Effector memory CD8-positive, alpha-beta T cell (primary cell): ENCODE results near the gene CCNK.

Source experiments
- ATAC-seq: fragments of 150-1000 bp; cut with Tn5 transposase; replicated peaks from 2 replicates; pipeline ENCODE4 v1.10.0; 2021; ENCODE audit warnings: mild to moderate bottlenecking, moderate library complexity
- DNase-seq, 3 experiments: peaks; one replicate each; pipeline ENCODE4 v3.0.0; 2021
- H3K27ac Mint-ChIP-seq, 2 donors: one replicate each; pipeline ENCODE4 v1.8.0; 2022; ENCODE audit warnings: mild to moderate bottlenecking in 2 of 2, mixed read lengths in 2 of 2, moderate library complexity in 2 of 2
- H3K27me3 Mint-ChIP-seq, 2 donors: one replicate each; pipeline ENCODE4 v1.8.0; 2022; ENCODE audit warnings: mixed read lengths in 2 of 2
- H3K36me3 Mint-ChIP-seq: one replicate; pipeline ENCODE4 v1.8.0; 2022; ENCODE audit warnings: mild to moderate bottlenecking, moderate library complexity, mixed read lengths; ENCODE audit not compliant: insufficient read depth
- H3K4me1 Mint-ChIP-seq, 2 donors: one replicate each; pipeline ENCODE4 v1.8.0; 2022; ENCODE audit warnings: low read depth in 2 of 2, mixed read lengths in 2 of 2
- H3K4me3 Mint-ChIP-seq, 2 donors: one replicate each; pipeline ENCODE4 v1.8.0; 2022; ENCODE audit warnings: mild to moderate bottlenecking in 2 of 2, mixed read lengths in 2 of 2, moderate library complexity in 2 of 2
- H3K9me3 Mint-ChIP-seq, 2 donors: one replicate each; pipeline ENCODE4 v1.8.0; 2022; ENCODE audit warnings: mixed read lengths in 2 of 2

Gene CCNK

GRCh38 chr14:99534333-99534732 is 53.1 kb downstream of the CCNK start:
- no peak for ATAC-seq
- Mint-ChIP-seq H3K4me1 (peaks cover 0 to 6% of the 10 kb centered on the region in 2 donors), H3K4me3 (no peak overlapping the region), H3K36me3 (peaks cover 2% of the 10 kb centered on the region), H3K27ac (no peak overlapping the region), H3K9me3 (no peaks in the 10 kb centered on the region), H3K27me3 (no peaks in the 10 kb centered on the region)
- DNase-seq = no peak

GRCh38 chr14:99534863-99535262 is 53.7 kb downstream of the CCNK start:
- H3K36me3 Mint-ChIP-seq = peaks cover 2% of the 10 kb centered on the region
- H3K4me3 Mint-ChIP-seq = no peak overlapping the region
- H3K4me1 Mint-ChIP-seq = peaks cover 0 to 6% of the 10 kb centered on the region in 2 donors
- no peak for DNase-seq
- H3K27me3 Mint-ChIP-seq = no peaks in the 10 kb centered on the region
- no peak overlapping the region for H3K27ac Mint-ChIP-seq
- ATAC-seq = no peak
- H3K9me3 Mint-ChIP-seq = no peaks in the 10 kb centered on the region

DNA sequence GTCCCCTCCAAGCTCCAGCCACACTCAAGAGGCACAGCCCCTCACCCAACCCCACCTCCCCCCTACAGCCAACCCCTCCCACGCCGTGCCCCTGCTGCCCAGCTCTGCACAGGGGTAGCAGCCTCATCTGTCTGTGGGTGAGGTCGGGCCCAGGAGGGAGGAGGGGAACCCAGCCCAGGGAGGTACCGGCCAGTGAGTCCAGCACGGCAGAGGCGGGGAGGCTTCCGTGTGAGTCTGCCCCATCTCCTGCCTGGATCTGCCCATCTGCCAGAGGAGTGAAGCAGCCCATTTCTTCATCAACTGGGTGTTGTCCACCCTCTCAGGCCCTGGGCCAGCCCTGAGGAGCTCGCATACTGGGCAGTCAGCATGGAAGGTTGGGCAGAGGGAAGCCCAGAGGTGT is 54.2 kb downstream of the CCNK start:
- Mint-ChIP-seq H3K4me3 (no peak overlapping the region), H3K36me3 (peaks cover 2% of the 10 kb centered on the region), H3K9me3 (no peaks in the 10 kb centered on the region), H3K4me1 (peaks cover 0 to 6% of the 10 kb centered on the region in 2 donors), H3K27ac (no peak overlapping the region), H3K27me3 (no peaks in the 10 kb centered on the region)
- DNase-seq = no peak
- ATAC-seq = no peak

DNA sequence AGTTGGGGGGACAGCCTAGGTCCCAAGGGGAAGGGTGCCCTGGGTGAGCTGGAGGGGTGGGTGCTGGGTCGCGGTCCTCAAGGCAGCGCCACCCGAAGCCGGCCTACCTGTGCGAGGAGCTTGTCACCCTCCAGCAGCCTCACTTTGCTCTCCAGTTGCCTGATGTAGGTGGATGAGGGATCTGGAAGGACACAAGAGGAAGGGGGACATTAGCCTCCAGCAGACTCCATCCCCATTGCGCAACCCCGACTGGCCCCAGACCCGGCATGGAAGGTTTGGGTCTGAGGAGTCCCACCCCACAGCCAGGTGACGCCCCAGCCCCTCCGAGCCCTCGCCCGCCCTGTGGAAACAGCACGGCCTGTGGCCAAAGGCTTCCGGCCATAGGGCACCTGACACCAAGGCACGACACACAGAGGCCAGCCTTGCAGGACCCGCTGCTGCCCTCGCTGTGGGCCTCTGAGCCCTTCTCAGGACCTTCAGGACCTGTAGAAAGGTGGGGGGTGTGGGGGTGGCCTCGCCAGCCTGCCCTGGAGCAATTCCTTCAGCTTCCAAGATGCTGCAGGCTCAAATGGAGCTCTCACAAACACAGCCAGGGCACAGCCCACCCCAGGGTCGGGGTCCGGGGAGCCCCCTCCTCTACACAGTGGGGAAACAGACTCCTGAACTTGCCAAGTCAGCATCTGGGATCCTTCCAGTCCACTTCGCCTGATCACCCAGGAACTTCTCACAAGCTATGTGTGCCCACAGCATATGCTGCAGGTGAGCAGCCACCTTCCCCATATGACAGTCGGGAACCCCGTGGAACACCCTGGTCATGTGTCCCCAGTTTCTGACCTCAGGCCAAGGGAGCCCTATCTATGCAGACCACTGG is 54.9 kb downstream of the CCNK start:
- no peaks in the 10 kb centered on the region for H3K27me3 Mint-ChIP-seq
- no peak for ATAC-seq
- no peak overlapping the region for H3K4me3 Mint-ChIP-seq
- DNase-seq = no peak
- H3K27ac Mint-ChIP-seq = no peak overlapping the region
- peaks cover 2% of the 10 kb centered on the region for H3K36me3 Mint-ChIP-seq
- peaks cover under 1 to 8% of the 10 kb centered on the region in 2 donors for H3K4me1 Mint-ChIP-seq
- no peaks in the 10 kb centered on the region for H3K9me3 Mint-ChIP-seq

- Mint-ChIP-seq H3K27me3 (no peaks in the 10 kb centered on the region), H3K36me3 (peaks cover 2% of the 10 kb centered on the region), H3K4me3 (no peak overlapping the region), H3K4me1 (peaks cover 8 to 15% of the 10 kb centered on the region in 2 donors), H3K27ac (no peak overlapping the region), H3K9me3 (no peaks in the 10 kb centered on the region)
- no peak for ATAC-seq
- no peak for DNase-seq
Observed at GRCh38 chr14:99537399-99537798, 56.2 kb downstream of the CCNK start.

DNA sequence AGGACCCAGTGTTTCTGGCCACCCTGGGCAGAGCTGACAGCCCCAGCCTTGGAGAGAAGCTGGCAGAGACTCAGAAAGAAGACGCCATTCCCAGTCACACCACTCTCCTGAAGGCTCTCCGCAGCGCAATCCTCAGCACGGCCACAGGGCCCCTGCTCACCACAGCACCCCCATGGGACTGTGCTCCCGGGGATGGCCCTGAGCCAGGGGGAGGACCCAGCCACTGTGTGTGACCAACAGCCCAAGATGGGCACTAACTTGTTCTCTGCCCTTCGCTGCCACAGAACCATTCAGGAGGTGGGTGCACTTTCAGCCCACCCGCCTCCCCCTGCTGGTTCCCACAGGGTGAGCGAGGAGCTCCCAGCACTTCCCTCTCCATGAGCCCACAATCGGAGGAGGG is 57.1 kb downstream of the CCNK start:
- Mint-ChIP-seq H3K27ac (no peak overlapping the region), H3K9me3 (no peaks in the 10 kb centered on the region), H3K27me3 (no peaks in the 10 kb centered on the region)

GRCh38 chr14:99538733-99539132 is 57.5 kb downstream of the CCNK start:
- H3K36me3 Mint-ChIP-seq = peaks cover 2% of the 10 kb centered on the region
- no peak for ATAC-seq
- no peak for DNase-seq
- H3K9me3 Mint-ChIP-seq = no peaks in the 10 kb centered on the region
- no peak overlapping the region for H3K4me3 Mint-ChIP-seq
- H3K27ac Mint-ChIP-seq = no peak overlapping the region
- H3K27me3 Mint-ChIP-seq = no peaks in the 10 kb centered on the region
- H3K4me1 Mint-ChIP-seq = peaks cover 8 to 18% of the 10 kb centered on the region in 2 donors

More for the DNA sequence above, 57.1 kb downstream of the CCNK start:
- no peak for DNase-seq
- no peak for ATAC-seq
- no peak overlapping the region for H3K4me3 Mint-ChIP-seq
- peaks cover 8 to 17% of the 10 kb centered on the region in 2 donors for H3K4me1 Mint-ChIP-seq
- peaks cover 2% of the 10 kb centered on the region for H3K36me3 Mint-ChIP-seq

DNA sequence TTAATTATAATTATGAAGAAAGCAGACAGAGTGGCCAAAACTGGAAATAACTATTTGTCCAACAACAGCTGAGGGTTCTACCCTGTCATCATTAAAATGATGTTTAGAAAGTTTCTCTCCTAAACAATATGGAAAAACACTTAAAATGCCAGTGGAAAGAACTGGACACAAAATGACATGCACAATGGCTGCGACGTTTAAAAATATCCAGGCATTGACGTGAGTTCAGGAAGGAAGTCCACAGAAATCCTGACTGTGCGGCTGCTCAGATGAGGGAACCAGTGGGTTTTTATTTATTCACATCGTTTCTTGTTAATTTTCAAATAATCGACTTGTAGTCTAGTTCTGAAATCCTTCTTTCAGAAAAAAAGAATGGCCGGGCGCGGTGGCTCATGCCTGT is 58.3 kb downstream of the CCNK start:
- peaks cover 8 to 18% of the 10 kb centered on the region in 2 donors for H3K4me1 Mint-ChIP-seq
- ATAC-seq (no peak), DNase-seq (no peak)
- H3K27ac Mint-ChIP-seq = peak overlapping the region in 1 of 2 donors; percentile 62
- no peaks in the 10 kb centered on the region for H3K27me3 Mint-ChIP-seq
- H3K9me3 Mint-ChIP-seq = no peaks in the 10 kb centered on the region
- H3K36me3 Mint-ChIP-seq = no peaks in the 10 kb centered on the region
- no peak overlapping the region for H3K4me3 Mint-ChIP-seq

- Mint-ChIP-seq H3K27ac (peak overlapping the region in 1 of 2 donors; percentile 62), H3K9me3 (no peaks in the 10 kb centered on the region), H3K36me3 (no peaks in the 10 kb centered on the region), H3K4me3 (no peak overlapping the region), H3K27me3 (no peaks in the 10 kb centered on the region), H3K4me1 (peaks cover 8 to 26% of the 10 kb centered on the region in 2 donors)
- DNase-seq (no peak), ATAC-seq (no peak)
Observed at GRCh38 chr14:99540196-99541032, 59.2 kb downstream of the CCNK start.

GRCh38 chr14:99541211-99541610 is 60.0 kb downstream of the CCNK start:
- Mint-ChIP-seq H3K4me3 (no peak overlapping the region), H3K9me3 (no peaks in the 10 kb centered on the region), H3K4me1 (peaks cover 8 to 27% of the 10 kb centered on the region in 2 donors), H3K27ac (peak overlapping the region in 1 of 2 donors; percentile 34), H3K27me3 (no peaks in the 10 kb centered on the region), H3K36me3 (no peaks in the 10 kb centered on the region)
- DNase-seq (no peak), ATAC-seq (no peak)

GRCh38 chr14:99541677-99542470 is 60.7 kb downstream of the CCNK start:
- Mint-ChIP-seq H3K4me1 (peaks cover 8 to 27% of the 10 kb centered on the region in 2 donors), H3K36me3 (no peaks in the 10 kb centered on the region), H3K27me3 (no peaks in the 10 kb centered on the region), H3K9me3 (no peaks in the 10 kb centered on the region), H3K27ac (peak overlapping the region in 1 of 2 donors; percentile 34), H3K4me3 (no peak overlapping the region)
- ATAC-seq (no peak), DNase-seq (no peak)

- ATAC-seq (no peak), DNase-seq (no peak)
- Mint-ChIP-seq H3K36me3 (no peaks in the 10 kb centered on the region), H3K27me3 (no peaks in the 10 kb centered on the region), H3K27ac (peak overlapping the region in 1 of 2 donors; percentile 44), H3K9me3 (no peaks in the 10 kb centered on the region), H3K4me3 (no peak overlapping the region), H3K4me1 (peaks cover 8 to 27% of the 10 kb centered on the region in 2 donors)
Observed at GRCh38 chr14:99542566-99542965, 61.4 kb downstream of the CCNK start.

- Mint-ChIP-seq H3K36me3 (no peaks in the 10 kb centered on the region), H3K27ac (peak overlapping the region in 1 of 2 donors; percentile 44)
- DNase-seq = no peak
Observed at GRCh38 chr14:99543370-99543769, 62.2 kb downstream of the CCNK start.

More at GRCh38 chr14:99543370-99543769, 62.2 kb downstream of the CCNK start:
- Mint-ChIP-seq H3K27me3 (no peaks in the 10 kb centered on the region), H3K9me3 (no peaks in the 10 kb centered on the region), H3K4me1 (peaks cover 11 to 23% of the 10 kb centered on the region in 2 donors), H3K4me3 (no peak overlapping the region)
- ATAC-seq = no peak
